OCI-LY7 (cell line): ENCODE measurements around the gene MAP3K15.

ENCODE experiments used
- EZH2phosphoT487 ChIP-seq: fragments of 200-600 bp; sonication (generic); IDR thresholded peaks from 2 replicates; pipeline ENCODE4 v1.6.1; 2018; ENCODE audit warnings: low read depth, borderline replicate concordance, mild to moderate bottlenecking, mixed run types, antibody characterized with exemption, low read length, moderate library complexity, mixed read lengths
- TF ChIP-seq, protein P1 (sequence below): fragments of 200-600 bp; sonication (generic); conservative IDR thresholded peaks from 2 replicates; pipeline ENCODE4 v1.5.1; 2014; ENCODE audit warnings: mild to moderate bottlenecking, antibody characterized with exemption, low read length, moderate library complexity, mixed read lengths

DNA sequence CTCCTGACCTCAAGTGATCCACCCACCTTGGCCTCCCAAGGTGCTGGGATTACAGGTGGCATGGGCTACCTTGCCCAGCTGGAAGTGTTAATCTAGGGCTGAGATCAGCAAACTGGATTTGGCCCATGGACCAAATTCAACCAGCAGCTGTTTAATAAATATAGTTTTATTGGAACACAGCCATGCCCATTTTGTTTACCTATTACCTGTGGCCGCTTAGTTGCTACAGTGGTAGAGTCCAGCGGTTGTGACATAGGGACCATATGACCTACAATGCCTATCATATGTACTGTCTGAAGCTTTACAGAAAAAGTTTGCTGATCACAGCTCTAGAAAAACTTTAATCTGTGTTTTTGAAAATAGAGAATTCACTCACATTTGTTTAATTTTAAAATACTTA lies 188.7 kb downstream of the MAP3K15 start:
- TF ChIP-seq, protein P1, sequence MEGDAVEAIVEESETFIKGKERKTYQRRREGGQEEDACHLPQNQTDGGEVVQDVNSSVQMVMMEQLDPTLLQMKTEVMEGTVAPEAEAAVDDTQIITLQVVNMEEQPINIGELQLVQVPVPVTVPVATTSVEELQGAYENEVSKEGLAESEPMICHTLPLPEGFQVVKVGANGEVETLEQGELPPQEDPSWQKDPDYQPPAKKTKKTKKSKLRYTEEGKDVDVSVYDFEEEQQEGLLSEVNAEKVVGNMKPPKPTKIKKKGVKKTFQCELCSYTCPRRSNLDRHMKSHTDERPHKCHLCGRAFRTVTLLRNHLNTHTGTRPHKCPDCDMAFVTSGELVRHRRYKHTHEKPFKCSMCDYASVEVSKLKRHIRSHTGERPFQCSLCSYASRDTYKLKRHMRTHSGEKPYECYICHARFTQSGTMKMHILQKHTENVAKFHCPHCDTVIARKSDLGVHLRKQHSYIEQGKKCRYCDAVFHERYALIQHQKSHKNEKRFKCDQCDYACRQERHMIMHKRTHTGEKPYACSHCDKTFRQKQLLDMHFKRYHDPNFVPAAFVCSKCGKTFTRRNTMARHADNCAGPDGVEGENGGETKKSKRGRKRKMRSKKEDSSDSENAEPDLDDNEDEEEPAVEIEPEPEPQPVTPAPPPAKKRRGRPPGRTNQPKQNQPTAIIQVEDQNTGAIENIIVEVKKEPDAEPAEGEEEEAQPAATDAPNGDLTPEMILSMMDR = no peak
- no peak for TF ChIP-seq EZH2phosphoT487
